Measurements from ENCODE around the gene DDX1.

DDX1 gene

DNA sequence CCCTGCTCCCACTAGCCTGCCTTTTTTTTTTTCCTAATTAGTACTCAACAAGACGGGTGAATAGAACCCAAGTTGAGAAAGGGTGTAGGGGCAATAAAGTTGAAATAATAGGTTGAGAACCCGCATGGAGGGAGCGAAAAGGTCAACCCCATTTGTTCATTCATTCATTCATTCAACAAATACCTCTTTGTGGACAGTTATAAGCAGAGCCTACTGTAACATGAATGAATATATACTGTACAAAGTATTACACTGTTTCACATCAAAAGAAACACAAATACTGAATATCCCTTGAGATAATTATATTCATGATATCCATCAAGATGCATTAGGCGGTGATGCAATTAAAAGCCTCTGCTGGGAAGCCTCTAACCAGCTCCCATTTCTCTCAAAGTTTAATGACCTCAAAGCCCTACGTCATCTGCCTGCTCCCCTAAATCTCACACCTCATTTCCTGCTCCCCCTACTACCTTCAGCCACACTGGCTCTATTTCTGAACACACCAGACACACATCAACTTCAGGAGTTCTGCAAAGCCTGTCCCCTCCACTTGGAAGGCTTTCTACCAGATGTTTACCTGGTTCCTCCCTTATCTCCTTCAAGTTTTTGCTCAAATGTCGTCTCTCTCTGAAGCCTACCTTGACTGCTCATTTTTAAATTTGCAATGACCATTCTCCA, 29.2 kb upstream of the DDX1 start:
- H3K4me3 ChIP-seq (ENCODE audit: low read depth, low read length), result no peak overlapping the region
- POLR2A ChIA-PET, result no interaction called here

More for the DNA sequence above, 29.2 kb upstream of the DDX1 start:
- TF ChIP-seq MZF1 (tag by site-specific recombination; IDR thresholded peaks at IDR 0.05; ENCODE audit: borderline replicate concordance) (no peak), ZBTB1 (tag by site-specific recombination; IDR thresholded peaks at IDR 0.05) (no peak), ZBTB48 (tag by site-specific recombination; IDR thresholded peaks at IDR 0.05) (no peak), ZSCAN23 (tag by site-specific recombination; IDR thresholded peaks at IDR 0.05) (no peak), ZNF600 (tag by site-specific recombination; IDR thresholded peaks at IDR 0.05) (no peak), ZNF777 (tag by site-specific recombination; IDR thresholded peaks at IDR 0.05; ENCODE audit: borderline replicate concordance) (no peak), ZNF514 (tag by site-specific recombination; IDR thresholded peaks at IDR 0.05) (no peak), KLF9 (tag by site-specific recombination; IDR thresholded peaks at IDR 0.05; ENCODE audit: low read depth) (no peak), ZNF530 (tag by site-specific recombination; IDR thresholded peaks at IDR 0.05; ENCODE audit: low read depth) (no peak), ZNF211 (tag by site-specific recombination; IDR thresholded peaks at IDR 0.05; ENCODE audit: low read depth) (no peak), GLIS2 (tag by site-specific recombination; IDR thresholded peaks at IDR 0.05) (no peak), ZNF24 (tag by site-specific recombination; IDR thresholded peaks at IDR 0.05) (no peak), ZNF16 (tag by site-specific recombination; IDR thresholded peaks at IDR 0.05; ENCODE audit: low read depth) (no peak), GLIS1 (tag by site-specific recombination; IDR thresholded peaks at IDR 0.05) (no peak), GLI4 (tag by site-specific recombination; IDR thresholded peaks at IDR 0.05) (no peak), ZNF404 (tag by site-specific recombination; IDR thresholded peaks at IDR 0.05) (no peak)
- TF ChIP-seq, protein P1, sequence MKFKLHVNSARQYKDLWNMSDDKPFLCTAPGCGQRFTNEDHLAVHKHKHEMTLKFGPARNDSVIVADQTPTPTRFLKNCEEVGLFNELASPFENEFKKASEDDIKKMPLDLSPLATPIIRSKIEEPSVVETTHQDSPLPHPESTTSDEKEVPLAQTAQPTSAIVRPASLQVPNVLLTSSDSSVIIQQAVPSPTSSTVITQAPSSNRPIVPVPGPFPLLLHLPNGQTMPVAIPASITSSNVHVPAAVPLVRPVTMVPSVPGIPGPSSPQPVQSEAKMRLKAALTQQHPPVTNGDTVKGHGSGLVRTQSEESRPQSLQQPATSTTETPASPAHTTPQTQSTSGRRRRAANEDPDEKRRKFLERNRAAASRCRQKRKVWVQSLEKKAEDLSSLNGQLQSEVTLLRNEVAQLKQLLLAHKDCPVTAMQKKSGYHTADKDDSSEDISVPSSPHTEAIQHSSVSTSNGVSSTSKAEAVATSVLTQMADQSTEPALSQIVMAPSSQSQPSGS (tag by site-specific recombination; IDR thresholded peaks at IDR 0.05; ENCODE audit: low read depth), result no peak
- TF ChIP-seq, protein P2, sequence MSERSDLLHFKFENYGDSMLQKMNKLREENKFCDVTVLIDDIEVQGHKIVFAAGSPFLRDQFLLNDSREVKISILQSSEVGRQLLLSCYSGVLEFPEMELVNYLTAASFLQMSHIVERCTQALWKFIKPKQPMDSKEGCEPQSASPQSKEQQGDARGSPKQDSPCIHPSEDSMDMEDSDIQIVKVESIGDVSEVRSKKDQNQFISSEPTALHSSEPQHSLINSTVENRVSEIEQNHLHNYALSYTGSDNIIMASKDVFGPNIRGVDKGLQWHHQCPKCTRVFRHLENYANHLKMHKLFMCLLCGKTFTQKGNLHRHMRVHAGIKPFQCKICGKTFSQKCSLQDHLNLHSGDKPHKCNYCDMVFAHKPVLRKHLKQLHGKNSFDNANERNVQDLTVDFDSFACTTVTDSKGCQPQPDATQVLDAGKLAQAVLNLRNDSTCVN (tag by site-specific recombination; optimal IDR thresholded peaks at IDR 0.05), result no peak
- TF ChIP-seq, protein P3, sequence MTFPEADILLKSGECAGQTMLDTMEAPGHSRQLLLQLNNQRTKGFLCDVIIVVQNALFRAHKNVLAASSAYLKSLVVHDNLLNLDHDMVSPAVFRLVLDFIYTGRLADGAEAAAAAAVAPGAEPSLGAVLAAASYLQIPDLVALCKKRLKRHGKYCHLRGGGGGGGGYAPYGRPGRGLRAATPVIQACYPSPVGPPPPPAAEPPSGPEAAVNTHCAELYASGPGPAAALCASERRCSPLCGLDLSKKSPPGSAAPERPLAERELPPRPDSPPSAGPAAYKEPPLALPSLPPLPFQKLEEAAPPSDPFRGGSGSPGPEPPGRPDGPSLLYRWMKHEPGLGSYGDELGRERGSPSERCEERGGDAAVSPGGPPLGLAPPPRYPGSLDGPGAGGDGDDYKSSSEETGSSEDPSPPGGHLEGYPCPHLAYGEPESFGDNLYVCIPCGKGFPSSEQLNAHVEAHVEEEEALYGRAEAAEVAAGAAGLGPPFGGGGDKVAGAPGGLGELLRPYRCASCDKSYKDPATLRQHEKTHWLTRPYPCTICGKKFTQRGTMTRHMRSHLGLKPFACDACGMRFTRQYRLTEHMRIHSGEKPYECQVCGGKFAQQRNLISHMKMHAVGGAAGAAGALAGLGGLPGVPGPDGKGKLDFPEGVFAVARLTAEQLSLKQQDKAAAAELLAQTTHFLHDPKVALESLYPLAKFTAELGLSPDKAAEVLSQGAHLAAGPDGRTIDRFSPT (tag by site-specific recombination; IDR thresholded peaks at IDR 0.05), result no peak
- TF ChIP-seq, protein P4, sequence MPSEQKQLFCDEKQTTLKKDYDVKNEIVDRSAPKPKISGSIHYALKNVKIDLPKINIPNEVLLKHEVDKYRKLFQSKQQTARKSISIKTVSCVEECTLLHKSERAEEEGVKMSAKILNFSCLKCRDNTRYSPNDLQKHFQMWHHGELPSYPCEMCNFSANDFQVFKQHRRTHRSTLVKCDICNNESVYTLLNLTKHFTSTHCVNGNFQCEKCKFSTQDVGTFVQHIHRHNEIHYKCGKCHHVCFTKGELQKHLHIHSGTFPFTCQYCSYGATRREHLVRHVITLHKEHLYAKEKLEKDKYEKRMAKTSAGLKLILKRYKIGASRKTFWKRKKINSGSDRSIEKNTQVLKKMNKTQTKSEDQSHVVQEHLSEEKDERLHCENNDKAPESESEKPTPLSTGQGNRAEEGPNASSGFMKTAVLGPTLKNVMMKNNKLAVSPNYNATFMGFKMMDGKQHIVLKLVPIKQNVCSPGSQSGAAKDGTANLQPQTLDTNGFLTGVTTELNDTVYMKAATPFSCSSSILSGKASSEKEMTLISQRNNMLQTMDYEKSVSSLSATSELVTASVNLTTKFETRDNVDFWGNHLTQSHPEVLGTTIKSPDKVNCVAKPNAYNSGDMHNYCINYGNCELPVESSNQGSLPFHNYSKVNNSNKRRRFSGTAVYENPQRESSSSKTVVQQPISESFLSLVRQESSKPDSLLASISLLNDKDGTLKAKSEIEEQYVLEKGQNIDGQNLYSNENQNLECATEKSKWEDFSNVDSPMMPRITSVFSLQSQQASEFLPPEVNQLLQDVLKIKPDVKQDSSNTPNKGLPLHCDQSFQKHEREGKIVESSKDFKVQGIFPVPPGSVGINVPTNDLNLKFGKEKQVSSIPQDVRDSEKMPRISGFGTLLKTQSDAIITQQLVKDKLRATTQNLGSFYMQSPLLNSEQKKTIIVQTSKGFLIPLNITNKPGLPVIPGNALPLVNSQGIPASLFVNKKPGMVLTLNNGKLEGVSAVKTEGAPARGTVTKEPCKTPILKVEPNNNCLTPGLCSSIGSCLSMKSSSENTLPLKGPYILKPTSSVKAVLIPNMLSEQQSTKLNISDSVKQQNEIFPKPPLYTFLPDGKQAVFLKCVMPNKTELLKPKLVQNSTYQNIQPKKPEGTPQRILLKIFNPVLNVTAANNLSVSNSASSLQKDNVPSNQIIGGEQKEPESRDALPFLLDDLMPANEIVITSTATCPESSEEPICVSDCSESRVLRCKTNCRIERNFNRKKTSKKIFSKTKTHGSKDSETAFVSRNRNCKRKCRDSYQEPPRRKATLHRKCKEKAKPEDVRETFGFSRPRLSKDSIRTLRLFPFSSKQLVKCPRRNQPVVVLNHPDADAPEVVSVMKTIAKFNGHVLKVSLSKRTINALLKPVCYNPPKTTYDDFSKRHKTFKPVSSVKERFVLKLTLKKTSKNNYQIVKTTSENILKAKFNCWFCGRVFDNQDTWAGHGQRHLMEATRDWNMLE (tag by site-specific recombination; conservative IDR thresholded peaks at IDR 0.05; ENCODE audit: low read depth), result no peak
- CTCF ChIA-PET, result interaction anchor here (0.6 to 3.2 kb wide), 2 partner anchors 14 to 567 kb away, joined by 3 to 18 read pairs; no protein-coding TSS in a partner anchor
- Histone ChIP-seq H3K27ac (ENCODE audit: extremely low read depth, low read depth, low read length) (no peak overlapping the region), H3K36me3 (ENCODE audit: control insufficient read depth in 2 of 2, insufficient read depth in 1 of 2, low read length in 2 of 2) (no peaks in the 10 kb centered on the region), H3K9me3 (ENCODE audit: control insufficient read depth, insufficient read depth, low read depth, low read length) (no peaks in the 10 kb centered on the region), H3K4me1 (ENCODE audit: control insufficient read depth, insufficient read depth, low read length) (no peaks in the 10 kb centered on the region)
